SKM-1 treated with dmso at 0.1 percent for 144 hours (cell line): ENCODE results near the gene CALB2.
"Not testable (repeated sequence)": the region's sequence is repeated elsewhere in the genome, so short reads cannot be mapped to it uniquely, and the experiment has no call there.

ENCODE experiments used
- DNase-seq: peaks from one replicate; lab custom pipeline; 2025; ENCODE audit not compliant: unreplicated experiment; lab: John Stamatoyannopoulos, UW

CALB2 gene

DNA sequence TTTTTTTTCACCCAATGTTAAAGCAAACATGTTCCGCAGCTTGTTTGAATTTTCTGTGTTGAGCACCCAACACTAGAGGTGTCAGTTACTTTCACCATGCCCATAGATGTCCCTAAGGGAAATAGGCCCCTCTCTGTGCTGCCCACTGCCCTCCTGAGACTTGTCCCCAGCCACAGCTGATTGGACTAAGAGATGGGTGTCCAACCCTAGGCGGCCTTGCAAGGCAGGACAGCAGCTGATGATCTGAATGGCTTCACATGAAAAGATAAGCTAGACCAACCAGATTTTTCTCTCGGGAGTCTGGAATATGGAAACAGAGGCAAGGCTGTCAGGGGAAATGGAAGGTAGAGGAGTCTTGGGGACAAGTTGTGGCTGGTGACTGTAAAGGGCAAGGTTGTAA lies 6.1 kb upstream of the CALB2 start:
- DNase-seq = no peak

DNA sequence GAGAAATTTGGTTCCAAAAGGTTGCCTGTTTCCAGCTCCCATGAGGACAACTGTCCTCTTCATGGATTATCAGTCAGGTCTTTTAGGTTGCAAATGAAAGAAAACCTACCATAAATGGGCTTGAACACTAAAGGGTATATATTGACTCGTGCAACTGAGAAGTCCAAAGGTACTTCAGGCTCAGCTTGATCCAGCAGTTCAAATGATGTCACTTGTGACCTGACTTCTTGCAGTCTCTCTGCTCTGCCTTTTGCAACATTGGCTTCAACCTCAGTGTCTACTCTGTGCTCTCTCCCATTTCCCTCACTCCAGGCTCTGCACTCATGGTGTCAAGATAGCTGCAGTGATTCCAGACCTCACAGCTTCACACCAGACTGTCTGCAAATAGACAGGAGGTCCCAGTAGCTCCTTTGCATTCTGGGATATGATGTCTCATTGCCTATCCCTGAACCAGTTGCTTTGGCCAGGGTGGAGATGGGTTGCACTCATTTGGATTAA lies 5.5 kb upstream of the CALB2 start:
- DNase-seq = no peak

DNA sequence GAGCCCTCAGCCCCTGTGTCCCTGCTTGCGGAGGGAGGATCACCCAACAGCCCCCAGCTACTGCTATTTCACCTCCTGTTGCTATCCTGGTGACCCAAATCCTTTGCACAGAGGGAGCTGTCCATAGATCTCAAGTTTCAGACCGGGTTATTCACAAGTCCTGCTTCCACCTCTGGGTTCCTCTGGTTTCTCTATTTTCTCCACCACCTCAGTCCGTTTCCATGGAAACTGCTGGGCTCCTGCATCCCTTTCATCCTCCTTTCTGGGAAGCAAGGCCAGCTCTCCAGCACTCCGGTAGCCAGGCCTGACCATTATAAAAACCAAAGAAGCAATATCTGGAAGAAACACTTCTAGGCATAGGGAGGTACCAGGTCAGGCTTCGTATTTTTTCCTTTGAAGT lies 4.8 kb upstream of the CALB2 start:
- no peak for DNase-seq

DNA sequence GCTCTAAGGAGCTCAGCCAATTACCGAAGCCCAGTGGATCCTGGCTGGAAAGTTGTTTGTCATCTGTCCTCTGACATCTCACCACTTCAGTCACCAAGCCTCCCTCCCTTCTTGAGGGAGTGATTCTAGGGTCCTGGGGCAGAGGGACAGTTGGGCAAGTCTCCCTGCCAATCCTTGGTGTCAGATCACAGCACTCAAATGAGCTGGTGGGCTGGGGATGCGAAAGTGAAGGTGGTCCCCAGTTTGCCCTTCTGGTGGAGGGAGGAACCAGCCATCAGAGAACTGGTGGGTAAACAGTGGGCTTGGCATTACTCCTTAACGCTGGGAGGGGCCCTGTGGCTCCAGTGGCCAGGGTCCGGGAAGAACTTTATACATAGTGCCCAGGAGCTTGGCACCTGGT lies 4.4 kb upstream of the CALB2 start:
- DNase-seq = no peak

DNA sequence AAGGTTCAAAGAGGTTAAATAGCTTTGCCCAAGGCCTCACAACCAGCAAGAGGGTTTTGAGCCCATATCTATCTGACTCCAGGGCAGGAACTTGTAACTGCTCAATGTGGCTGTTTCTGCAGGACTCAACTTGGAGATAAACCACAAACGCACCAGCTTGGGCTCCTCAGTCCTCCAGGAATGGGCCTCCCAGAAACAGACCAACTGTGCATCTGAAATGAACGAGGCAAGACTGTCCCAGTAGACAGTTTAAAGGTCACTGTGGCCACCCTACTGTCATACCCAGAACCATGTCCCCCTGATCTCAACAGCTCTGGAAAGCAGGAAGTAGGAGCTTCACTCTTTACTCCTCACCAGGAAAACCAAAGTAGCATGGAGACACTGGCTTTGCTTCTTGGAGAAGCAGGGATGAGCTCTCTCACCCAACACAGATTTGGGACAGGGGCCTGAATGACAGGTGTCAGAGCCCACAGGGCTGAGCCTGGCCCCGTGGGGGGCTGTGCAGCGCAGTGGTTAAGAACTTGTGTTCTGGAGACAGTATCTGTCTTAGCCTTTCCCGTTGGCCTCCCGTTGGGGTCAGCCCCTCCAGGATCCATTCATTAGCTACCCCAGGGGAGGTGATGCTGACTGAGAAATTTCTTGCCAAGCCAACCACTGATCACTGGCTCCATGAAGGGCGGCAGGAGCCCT lies 2.3 kb upstream of the CALB2 start:
- DNase-seq = no peak

DNA sequence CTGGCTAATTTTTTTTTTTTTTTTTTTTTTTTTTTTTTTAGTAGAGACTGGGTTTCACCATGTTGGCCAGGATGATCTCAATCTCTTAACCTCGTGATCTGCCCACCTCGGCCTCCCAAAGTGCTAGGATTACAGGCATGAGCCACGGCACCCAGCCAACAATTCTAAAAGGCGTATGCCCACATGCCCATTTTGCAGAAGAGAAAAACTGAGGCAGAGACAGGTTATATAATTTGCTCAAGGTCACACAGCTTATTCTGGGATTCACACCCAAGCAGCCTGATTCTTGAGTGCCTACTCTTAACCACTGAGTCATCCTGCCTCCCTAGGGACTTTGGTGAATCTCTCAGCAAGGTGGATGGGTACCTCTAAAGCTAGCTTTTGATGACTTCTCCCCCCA lies 1.6 kb upstream of the CALB2 start:
- not testable (repeated sequence) for DNase-seq

DNA sequence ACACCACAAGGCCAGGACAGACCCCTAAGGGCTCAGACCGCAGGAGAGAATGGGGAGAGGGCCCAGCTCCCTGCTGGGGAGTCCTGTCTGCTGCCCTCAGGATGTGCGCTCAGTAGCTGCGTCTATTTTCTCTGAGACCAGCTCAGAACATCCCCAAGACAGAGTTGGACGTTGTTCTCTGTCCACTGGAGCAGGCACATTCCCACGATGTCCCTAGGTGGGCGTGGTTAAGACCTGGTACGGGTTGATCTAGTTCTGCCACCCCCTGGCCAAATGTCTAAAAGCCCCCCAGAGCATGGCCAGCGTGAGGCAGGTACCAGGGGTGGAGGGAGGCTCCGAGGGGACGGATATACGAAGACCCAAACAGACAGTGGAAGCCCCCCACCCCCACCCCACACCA lies 842 bp upstream of the CALB2 start:
- no peak for DNase-seq

DNA sequence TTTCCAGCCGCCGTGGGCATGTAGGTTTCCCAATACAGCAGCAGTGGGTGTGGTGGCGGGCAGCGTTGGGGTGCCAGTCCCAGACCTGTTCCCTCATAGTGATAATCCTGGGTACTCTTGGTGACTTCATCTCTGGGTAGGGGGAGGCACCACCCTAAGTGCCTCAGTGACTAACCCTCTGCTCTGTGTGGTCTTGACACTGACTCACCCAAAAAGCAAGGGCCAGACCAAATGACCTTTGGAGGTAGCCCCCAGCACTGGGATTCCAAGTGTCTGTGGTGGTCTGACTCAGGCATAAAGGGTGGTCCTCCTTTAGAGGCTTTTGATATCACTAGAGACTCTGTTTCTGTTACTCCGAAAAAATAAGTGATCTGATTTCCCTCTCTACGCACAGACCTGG lies 908 bp downstream of the CALB2 start:
- no peak for DNase-seq

DNA sequence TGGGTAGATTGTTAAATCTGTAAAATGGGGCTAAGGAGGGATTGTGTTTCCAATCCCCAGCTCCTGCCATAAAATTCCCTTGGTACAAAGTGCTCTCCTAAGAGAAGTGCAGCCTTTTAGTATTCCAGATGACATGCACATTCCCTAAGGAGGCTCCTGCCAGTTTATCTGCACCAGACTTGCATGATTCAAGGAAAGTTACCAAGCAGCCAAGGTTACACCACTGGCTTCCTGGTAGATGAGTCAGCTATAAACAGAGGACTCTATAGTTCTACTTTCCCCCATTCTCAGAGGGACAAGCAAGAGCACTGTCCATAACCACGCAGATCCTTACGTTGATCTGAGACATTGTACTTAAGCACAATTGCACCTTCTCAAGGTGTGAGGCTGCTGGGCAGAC lies 1.9 kb downstream of the CALB2 start:
- no peak for DNase-seq

DNA sequence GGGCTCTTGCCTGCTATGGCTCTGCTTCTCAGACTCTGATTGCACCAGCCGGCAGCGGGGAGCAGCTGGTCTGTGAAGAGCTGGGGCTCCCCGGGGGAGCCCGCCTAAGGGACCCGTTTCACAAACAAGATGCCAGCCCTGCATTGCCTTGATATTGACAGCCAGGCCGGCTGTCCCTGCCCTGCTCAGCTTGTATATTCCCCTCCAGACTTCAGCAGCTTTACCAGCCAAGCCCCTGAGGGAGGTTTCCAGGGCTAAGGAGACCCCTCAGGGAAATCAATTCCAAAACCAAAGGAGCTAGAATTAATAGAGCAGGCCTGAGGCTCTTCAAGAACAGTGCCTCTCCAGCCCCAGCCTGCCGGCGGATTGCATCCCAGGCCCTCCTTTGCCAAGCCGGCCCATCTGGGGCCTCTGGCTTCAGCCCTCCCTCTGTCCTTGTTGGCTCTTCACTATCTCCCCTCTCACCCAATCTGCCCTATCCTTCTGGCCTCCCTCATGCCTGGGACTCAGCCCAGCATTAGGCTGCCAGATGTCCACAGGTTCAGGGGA lies 5.7 kb downstream of the CALB2 start:
- DNase-seq = no peak

DNA sequence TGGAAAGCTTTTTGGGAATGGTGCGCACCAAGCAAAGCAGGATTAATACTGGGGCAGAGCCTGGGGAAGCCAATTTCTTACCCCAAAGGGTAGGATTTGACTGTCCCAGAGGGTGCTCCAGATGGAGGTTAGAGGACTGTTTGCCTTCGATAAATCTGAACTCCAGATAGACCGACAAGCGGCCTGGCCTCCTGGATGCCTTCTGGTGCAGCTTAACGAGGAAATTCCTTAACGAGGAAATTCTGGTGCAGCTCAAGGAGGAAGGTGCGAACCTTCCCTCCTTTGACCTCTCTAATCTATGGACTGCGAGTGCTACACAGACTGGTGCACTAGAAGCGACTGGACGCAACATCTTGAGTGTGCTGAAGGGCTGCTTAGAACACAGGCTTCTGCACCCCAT lies 6.5 kb downstream of the CALB2 start:
- DNase-seq = no peak

DNA sequence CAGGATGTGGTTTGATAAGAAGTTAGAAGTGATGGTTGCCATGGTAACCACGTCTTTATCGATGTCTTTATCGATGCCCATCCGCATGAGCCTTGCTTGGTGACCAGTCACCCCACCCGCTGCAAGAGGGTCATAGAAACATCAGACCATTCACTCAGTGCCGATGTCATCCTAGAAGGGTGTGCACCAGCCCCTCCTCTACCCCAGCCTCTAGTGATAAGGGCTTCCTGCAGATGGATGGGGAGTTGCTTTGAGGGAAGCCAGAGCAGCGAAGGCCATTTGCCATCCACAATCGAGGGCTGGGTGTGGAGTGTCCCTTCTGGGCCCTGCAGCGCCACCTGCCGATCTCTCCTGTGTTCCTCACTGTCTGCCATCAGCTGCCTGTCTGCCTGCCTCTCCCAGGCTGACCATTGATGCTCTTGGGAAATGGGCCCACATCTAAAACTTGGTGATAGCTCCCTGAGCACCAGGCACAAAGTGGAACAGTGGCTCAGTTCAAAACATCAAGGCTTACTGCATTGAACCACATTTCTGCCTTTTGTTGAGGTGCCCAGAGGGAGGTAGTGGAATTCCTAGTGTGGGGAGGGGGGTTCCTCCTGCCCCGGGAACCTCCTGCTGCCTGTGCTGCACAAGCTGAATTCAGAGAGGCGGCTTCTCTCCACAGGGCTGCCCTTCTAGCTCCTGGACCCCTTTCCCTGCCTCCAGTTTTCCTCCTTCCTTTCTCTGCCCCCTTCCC lies 8.9 kb downstream of the CALB2 start:
- DNase-seq = peak; percentile 23

DNA sequence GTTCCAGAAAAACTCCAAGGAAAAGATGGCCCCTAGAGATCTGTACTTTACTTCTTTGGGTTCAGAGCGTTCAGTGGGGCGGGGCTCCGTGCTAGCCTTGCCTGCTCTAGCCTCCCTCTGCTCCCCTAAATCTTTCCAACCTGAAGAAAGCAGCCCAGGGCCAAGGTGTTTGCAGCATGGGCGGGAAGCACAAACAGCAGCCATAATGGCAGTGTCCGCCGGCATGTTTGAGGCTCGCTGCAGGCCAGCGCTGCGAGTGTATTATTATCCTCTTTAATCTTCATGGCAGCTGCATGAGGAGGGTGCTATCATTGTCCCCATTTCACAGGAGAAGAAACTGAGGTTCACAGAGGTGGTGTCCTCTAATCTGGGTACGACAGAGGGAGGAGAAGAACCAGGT lies 10.4 kb downstream of the CALB2 start:
- DNase-seq = no peak

DNA sequence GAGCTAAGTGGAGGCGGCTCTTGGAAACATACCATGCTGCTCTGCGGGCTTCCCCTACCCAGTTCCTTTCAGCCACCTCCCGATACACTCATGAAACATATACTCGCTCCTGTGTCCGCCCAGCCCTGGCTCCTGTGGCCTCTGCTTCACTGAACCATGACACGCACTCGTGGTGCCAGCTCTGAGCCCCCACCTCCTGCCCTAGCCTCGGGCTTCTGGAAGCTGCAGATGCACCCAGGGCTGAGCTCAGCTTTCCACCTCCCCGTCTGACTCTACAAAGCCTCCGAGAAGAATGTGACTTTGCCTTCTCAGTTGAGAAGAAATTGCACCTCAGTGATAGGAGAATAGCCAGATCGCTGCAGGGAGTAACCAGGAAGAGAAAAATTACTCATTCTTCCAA lies 11.0 kb downstream of the CALB2 start:
- DNase-seq = no peak

DNA sequence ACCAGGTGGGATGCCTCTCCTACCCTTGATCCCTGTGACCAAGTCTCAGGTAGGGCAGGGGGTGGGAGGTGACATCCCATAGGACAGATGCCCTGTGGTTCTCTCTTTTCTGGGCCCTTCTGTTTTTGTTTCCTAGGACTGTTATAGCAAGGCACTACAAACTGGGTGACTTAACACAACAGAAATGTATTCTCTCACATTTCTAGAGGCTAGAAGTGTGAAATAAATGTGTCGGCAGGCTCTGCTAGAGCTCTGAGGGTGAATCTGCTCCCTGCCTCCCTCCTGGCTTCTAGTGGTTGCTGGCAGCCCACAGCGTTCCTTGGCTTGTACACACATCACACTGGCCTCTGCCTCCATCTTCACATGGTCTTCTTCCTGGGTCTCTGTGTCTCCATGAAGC lies 12.7 kb downstream of the CALB2 start:
- DNase-seq = no peak

DNA sequence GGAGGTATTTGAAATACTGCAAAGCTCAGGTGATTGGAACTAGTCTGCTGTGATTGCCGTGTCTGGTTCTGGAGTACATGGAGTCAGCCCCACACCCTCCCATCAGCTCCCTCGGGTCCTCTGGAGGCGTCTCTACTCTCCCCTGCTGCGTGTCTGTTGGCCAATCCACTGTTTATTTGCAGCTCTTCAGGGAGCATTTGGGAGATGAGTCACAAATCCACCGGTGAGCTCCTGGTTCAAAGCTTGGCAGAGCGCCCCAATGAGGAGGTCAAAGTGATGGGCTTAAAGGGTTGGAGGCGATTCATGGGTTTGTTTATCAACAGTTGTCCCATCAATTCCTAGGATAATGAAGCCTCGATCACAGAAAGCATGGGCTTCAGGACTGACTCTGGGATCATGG lies 14.6 kb downstream of the CALB2 start:
- no peak for DNase-seq

DNA sequence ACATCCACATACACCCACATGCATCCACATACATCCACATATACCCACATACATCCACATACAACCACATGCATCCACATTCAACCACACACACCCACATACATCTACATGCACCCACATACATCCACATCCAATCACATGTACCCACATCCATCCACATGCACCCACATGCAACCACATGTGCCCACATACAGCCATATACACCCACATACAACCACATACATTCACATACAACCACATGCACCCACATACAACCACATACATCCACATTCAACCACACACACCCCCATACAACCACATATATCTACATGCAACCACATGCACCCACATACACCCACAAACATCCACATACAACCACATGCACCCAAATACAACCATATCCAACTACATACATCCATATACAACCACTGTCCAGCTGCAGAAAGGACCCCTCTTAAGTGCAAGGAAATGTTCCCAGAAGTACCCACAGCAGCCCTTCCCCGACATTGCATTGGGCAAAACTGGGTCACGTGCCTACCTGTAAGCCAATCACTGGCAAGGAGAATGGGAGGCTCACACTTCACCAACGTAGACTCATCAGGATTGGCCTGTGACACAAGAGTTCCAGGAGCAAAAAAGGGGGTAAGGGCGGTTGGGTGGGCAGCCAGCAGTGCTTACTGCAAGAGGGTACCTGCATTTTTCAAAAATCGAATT lies 18.1 kb downstream of the CALB2 start:
- DNase-seq = no peak

DNA sequence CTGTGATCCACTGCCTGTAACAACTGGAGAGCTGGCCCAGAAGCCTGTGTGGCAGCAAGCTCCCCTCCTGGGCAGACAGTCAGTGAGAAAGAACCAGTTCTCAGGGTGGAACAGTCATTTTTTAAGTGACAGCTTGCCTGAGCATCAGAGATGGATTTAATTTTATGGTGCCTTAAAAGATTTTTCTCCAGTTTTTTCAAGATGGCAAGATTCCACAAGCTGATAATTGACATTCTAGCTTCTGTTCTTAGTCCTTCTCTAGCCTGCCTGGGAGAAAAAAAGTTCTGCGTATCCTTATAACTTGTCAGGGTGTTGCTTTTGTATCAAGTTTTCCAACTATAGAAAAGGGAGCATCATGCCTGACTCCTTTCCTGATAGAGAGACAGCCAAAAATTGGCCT lies 21.2 kb downstream of the CALB2 start:
- no peak for DNase-seq

DNA sequence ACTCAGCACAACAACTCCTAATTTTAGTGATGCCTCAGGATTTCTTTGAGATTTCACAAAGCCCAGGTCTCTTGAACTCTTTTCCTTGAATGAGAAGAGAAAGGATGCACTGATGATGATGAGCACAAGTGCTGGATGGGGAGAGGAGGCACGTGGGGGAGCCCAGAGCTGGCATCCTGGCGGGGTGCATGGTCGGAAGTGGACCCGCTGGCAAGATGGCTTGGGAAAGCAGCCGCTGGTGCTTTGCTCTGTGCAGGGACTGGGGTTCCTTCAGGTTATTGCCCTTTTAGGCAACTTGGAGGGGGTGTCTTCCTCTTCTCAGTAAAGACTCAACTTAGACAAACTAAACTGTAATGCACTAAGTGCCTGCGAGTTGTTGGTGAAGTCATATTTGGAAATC lies 22.3 kb downstream of the CALB2 start:
- no peak for DNase-seq

DNA sequence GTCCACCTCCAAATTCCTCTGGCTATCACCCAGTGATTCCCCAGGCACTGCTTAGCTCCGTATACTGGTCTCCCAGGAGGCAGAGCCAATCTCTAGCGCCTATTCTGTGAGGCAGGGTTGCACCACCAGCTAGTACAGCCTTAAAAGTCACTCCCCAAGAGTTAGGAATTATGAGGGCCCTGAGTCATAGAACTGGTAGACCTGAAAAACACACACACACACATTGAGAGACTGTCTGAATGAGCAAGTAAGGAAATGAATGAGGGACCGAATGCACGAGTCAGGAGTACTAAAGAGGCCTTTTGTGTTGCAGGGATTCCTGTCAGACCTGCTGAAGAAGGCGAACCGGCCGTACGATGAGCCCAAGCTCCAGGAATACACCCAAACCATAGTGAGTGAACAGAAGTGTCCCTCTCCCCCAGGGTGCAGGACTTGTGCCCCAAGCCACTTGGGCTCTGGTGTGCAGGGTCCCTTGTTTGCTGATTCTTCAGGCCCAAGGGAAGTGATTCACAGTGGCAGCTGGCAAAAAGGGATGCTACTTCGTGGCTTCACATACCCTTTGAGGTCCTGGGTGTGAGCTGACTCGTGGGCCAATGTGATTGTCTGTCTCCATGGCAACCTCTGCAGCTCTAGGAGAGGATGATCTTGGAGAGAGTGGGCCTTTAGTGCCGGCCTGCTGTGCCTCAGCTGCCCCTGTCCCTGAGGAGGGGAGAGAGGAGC lies 24.7 kb downstream of the CALB2 start:
- DNase-seq = no peak

DNA sequence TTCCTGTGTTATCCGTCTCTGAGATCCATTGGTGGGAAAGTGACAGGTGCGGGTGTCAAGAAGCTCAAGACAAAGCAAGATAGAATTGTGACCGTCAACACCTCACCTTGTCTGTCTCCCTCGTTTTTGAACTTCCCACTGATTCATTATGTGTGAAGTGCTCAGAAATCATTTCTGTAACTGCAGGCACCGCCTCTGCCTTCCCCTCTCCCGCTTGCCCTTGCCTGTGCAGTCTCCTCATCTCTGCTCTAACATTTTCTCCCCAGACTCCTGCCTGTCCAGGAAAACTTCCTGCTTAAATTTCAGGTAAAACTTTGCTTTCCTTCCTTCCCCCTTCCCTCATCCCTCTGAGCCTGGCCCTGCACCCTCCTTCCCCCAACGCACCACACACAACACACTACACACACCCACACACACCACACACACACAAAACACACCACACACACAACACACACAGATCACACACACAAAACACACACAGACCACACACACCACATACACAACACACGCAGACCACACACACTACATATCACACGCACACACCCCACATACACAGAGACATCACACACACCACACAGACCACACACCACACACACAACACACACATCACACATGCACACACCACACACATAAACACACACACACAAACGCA lies 25.7 kb downstream of the CALB2 start:
- DNase-seq = no peak
